HG03558 (cell line): ENCODE data around the gene ASGR1.
"Not testable (repeated sequence)": the region's sequence is repeated elsewhere in the genome, so short reads cannot be mapped to it uniquely, and the experiment has no call there.

Experiments
- ATAC-seq: cut with Tn5 transposase; IDR thresholded peaks from one replicate; pipeline ENCODE4 v1.9.1; 2021; ENCODE audit warnings: moderate number of reproducible peaks; ENCODE audit not compliant: unreplicated experiment; ENCODE audit errors: extremely low read depth

The ASGR1 gene

GRCh38 chr17:7172522-7173191 lies 6.5 kb downstream of the ASGR1 start:
- ATAC-seq = not testable (repeated sequence)

DNA sequence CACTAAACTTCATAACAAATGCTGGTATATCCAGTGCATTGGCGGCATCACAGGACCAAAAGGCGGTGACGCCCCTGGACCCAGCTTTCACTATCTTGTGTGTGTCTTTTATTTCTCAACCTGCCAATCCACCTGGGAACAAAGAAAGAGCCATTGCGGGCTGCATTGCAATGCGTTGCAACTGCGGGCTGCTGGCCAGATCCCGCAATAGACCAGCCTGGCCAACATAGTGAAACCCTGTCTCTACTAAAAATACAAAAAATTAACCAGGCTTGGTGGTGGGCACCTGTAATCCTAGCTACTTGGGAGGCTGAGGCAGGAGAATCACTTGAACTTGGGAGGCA lies 9.6 kb downstream of the ASGR1 start:
- not testable (repeated sequence) for ATAC-seq

GRCh38 chr17:7168841-7169564 lies 10.2 kb downstream of the ASGR1 start:
- ATAC-seq = not testable (repeated sequence)

- no peak for ATAC-seq
These were observed 11.3 kb downstream of the ASGR1 start for GRCh38 chr17:7167832-7168231.

GRCh38 chr17:7166873-7167272 lies 12.3 kb downstream of the ASGR1 start:
- no peak for ATAC-seq

- ATAC-seq = not testable (repeated sequence)
These were observed 19.6 kb downstream of the ASGR1 start for GRCh38 chr17:7159571-7159970.

DNA sequence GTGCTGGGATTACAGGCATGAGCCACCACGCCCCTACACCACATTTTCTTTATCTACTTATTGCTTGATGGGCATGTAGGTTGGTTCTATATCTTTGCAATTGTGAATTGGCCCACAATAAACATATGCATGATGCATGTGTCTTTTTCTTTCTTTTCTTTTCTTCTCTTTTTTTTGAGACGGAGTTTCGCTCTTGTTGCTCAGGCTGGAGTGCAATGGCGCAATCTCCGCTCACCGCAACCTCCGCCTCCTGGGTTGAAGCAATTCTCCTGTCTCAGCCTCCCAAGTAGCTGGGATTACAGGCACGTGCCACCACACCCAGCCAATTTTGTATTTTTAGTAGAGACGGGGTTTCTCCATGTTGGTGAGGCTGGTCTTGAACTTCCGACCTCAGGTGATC lies 20.7 kb downstream of the ASGR1 start:
- not testable (repeated sequence) for ATAC-seq

GRCh38 chr17:7156342-7156940 lies 22.7 kb downstream of the ASGR1 start:
- no peak for ATAC-seq

GRCh38 chr17:7147772-7148171 lies 31.4 kb downstream of the ASGR1 start:
- ATAC-seq = no peak

- no peak for ATAC-seq
These were observed 33.1 kb downstream of the ASGR1 start for GRCh38 chr17:7146115-7146514.

GRCh38 chr17:7144213-7144612 lies 35.0 kb downstream of the ASGR1 start:
- ATAC-seq = no peak

- no peak for ATAC-seq
These were observed 37.3 kb downstream of the ASGR1 start for GRCh38 chr17:7141824-7142223.

DNA sequence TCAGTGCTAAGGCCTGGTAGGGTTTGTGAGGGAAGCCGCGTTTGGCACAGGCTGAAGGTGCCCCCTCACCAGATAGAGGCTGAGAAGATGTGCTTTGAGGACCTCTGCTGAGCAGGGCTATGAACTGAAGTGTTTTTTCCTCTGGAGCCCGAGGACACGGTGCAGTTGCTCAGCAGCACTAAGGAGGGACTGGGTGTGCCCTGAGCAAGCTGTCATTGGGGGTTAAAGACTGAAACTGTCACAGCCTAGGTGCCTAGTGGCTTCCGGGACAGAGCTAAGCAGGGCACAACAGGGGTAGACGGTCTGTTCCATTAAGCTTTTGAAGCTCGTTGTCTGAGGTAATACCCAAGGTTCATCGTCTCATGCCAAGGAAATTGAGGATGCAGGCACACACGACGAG lies 39.8 kb downstream of the ASGR1 start:
- ATAC-seq = no peak

- ATAC-seq = no peak
These were observed 40.3 kb downstream of the ASGR1 start for GRCh38 chr17:7138800-7139381.

DNA sequence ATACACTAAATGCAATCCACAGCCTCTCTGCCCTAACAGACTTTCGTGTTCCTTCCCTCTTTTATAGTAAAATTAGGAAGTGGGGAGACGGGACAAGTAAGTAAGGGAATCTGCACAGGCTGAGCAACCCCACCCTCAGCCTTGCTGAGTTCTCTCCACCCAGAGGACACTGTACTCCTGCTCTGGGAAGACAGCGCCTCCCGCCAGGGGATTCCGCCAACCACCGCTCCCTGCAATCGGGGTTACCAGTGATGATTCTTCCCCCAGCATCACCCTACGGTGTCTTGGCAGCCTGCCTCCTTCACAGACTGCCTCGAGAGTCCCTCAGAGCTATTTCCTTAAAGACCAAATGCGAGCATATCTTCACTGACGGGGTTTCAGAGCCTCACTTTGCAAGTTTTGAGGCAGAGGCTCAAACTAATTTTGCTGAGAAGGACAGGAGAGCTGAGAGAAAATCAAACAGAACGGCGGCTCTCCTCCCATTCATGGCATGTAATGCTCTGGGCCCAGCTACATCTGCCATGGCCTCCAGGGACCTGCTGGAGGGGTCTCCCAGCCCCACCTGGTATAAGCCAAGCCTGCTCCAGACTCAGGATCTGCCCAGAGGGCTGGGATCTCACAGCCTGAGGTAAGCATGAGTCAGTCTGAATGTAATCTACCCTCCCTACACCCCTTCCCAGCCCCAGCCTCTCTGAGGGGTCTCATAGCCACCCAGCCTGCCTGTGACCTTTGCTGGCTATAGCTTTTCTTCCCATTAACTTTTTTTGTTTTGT lies 41.8 kb downstream of the ASGR1 start:
- no peak for ATAC-seq

DNA sequence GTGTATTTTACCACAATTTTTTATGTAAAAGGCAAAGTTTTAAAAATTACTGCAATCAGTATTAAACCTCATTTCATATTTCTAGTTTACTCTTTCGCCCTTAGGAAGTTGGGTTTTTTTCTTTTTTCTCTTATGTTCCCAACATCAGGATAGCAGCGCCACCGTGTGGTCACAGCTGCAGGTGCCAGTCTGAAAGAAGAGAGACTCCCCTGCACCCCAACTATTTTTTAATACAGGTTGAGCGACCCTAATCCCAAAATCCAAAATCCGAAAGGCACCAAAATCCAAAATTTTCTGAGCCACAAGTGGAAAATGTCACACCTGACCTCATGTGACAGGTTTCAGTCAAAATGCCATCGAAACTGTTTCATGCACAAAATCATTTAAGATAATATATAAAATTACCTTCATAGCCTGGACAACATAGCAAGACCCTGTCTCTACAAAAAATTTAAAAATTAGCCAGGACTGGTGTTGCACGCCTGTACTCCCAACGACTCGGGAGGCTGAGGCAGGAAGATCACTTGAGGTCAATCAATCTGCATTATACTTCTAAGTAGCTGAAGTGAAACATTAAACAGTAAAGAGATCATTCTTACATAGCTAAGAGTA lies 42.8 kb downstream of the ASGR1 start:
- no peak for ATAC-seq

DNA sequence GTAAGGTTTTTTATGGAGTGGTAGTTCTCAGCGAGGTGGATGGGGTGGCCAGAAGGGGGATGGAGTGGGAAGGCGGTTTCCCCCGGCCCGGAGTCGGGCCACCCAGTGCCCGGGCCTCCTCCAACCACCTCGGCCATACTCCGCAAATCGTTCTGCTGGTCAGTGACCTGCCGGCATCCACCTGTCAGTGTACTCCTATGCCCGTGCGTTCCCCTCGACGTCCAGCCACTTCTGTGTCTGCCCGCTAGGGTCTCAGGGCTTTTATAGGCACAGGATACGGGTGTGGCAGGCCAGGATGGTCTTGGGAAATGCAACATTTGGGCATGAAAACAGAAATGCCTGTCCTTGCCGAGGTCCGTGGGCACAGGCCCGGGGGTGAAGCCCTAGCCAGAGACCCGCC lies 45.3 kb downstream of the ASGR1 start:
- no peak for ATAC-seq

DNA sequence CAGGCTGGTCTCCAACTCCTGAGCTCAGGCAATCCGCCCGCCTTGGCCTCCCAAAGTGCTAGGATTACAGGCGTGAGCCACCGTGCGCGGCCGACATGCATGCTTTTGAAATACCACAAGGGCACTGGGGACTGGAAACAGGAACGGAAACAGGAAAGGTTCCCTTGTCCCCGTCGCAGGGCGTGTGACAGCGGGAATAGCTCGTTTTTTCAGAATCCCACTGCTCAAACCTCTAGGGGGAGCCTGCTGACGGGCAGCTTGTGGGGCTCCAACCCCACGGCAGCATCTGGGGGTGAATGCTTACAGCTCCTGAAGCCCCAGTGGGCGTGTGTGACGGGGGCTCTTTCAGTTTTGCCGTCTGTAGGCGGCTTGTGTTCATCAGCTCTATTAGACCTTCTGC lies 45.7 kb downstream of the ASGR1 start:
- no peak for ATAC-seq

- no peak for ATAC-seq
These were observed 46.6 kb downstream of the ASGR1 start for GRCh38 chr17:7132511-7133094.

DNA sequence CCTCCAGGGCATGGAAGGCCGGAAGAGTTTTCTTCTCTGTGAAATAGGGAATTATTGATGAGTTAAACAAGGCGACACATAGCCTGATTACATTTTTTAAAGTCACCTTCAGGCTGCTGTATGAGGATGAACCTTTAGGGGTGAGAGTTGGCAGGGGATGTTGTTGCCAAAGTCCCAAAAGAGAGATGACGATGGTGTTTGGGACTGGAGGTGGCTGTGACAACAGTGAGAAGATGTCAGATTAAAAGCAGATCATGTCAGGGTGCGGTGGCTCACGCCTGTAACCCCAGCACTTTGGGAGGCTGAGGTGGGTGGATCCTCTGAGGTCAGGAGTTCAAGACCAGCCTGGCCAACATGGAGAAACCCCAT lies 47.8 kb downstream of the ASGR1 start:
- ATAC-seq = no peak
